IPS-18a (cell line): ENCODE measurements around the gene MYADML2.
"Not testable (repeated sequence)": the region's sequence is repeated elsewhere in the genome, so short reads cannot be mapped to it uniquely, and the experiment has no call there.

Experiments
- H3K27ac ChIP-seq: one replicate; pipeline ENCODE4 v1.5.1; 2013; ENCODE audit warnings: low read length
- H3K27me3 ChIP-seq: one replicate; pipeline ENCODE4 v1.6.1; 2013; ENCODE audit warnings: mild to moderate bottlenecking, low read length; ENCODE audit not compliant: control insufficient read depth, insufficient read depth
- H3K36me3 ChIP-seq: one replicate; pipeline ENCODE4 v1.6.1; 2013; ENCODE audit warnings: low read depth, low read length; ENCODE audit not compliant: control insufficient read depth
- H3K4me1 ChIP-seq: one replicate; pipeline ENCODE4 v1.6.1; 2013; ENCODE audit warnings: low read depth, low read length; ENCODE audit not compliant: control insufficient read depth
- H3K4me3 ChIP-seq: one replicate; pipeline ENCODE4 v1.5.1; 2013; ENCODE audit warnings: low read length
- H3K9ac ChIP-seq: one replicate; pipeline ENCODE4 v1.6.1; 2013; ENCODE audit warnings: mild to moderate bottlenecking, low read length, moderate library complexity
- H3K9me3 ChIP-seq: one replicate; pipeline ENCODE4 v1.6.1; 2013; ENCODE audit warnings: low read depth, low read length; ENCODE audit not compliant: control insufficient read depth

MYADML2 gene

DNA sequence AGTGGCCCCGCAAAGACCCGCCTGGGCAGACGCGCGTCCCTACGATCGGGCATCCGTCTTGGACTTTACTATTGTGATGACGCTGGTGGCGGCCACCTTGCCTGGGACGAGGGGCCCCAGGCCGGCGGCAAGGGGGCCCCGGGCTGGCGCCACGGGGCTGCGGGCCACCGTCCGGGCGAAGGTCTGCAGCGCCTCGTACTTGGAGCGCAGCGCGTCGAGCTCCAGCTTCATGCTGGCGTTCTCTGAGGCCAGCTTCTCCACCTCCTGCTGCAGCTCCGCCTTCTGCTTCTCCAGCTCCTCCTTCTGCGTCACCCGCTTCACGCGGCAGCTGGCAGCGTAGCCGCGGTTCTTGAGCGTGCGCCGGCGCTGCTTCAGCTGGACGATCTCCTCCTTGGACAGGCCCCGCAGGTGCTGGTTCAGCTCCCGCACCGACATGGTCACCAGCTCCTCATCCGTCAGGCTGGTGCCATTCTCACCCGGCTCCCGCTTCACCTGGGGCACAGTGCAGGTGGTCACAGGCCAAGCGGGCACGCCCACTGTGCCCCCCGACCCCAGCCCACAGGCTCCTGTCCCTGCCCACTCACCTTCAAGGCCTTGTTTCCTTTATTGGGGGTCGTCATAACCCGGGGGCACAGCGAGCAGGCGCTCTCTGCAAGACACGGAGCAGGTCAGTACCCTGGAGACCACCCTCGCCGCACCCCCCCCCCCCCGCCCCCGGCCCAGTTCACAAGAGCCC, 24.3 kb downstream of the MYADML2 start:
- Histone ChIP-seq H3K9me3 (no peaks in the 10 kb centered on the region), H3K27ac (no peak overlapping the region), H3K9ac (peak overlapping the region; percentile 30), H3K27me3 (no peaks in the 10 kb centered on the region), H3K36me3 (peaks cover 12% of the 10 kb centered on the region), H3K4me3 (no peak overlapping the region), H3K4me1 (peaks cover 28% of the 10 kb centered on the region)

DNA sequence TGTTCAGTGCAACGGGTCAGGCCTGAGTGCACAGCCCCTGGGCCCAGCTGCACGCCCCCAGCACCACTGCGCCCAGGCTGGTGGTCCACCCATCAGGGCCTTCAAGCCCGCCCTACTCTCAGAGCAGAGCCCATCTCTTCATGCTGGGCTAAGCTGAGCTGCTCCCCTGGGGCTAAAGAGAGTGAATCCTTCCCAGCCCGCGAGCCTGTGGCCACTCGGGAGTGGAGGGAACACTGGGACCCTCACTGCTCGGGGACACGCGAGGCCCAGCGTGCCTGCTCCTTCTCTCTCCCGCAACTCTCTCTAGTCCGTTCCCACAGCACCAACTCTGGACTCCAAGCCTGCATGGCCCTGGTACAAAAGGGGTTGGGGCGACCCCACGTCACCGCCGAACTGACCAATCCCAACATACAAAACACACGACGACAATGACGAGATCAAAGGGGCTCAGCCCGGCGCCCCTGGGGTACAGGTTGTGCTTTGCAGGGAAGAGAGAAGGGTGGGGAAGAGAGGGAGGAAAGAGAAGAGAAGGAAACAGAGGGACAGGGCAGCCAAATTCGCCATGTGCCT, 25.0 kb downstream of the MYADML2 start:
- no peak overlapping the region for H3K27ac ChIP-seq
- no peaks in the 10 kb centered on the region for H3K27me3 ChIP-seq
- H3K36me3 ChIP-seq: peaks cover 12% of the 10 kb centered on the region
- H3K9me3 ChIP-seq: no peaks in the 10 kb centered on the region
- H3K9ac ChIP-seq: no peak overlapping the region
- no peak overlapping the region for H3K4me3 ChIP-seq
- H3K4me1 ChIP-seq: peaks cover 29% of the 10 kb centered on the region

DNA sequence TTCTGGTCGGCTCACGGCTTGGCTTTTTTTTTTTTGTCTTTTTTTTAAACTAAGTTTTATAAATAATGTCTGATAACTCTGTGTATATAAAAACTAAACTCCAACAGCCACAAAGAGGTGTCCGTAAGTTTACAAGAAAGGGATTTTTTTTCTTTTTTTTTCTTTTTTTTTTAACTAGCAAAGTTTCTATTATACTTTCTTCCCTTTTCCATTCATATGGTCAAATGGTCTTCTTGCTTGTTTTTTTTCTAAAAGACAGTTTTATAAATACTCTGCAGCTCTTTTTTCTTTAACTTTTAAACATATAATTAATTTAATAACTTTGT, 25.5 kb downstream of the MYADML2 start:
- Histone ChIP-seq H3K4me3 (no peak overlapping the region), H3K36me3 (peaks cover 12% of the 10 kb centered on the region), H3K27me3 (no peaks in the 10 kb centered on the region), H3K9ac (no peak overlapping the region), H3K4me1 (peaks cover 33% of the 10 kb centered on the region), H3K27ac (no peak overlapping the region), H3K9me3 (no peaks in the 10 kb centered on the region)

DNA sequence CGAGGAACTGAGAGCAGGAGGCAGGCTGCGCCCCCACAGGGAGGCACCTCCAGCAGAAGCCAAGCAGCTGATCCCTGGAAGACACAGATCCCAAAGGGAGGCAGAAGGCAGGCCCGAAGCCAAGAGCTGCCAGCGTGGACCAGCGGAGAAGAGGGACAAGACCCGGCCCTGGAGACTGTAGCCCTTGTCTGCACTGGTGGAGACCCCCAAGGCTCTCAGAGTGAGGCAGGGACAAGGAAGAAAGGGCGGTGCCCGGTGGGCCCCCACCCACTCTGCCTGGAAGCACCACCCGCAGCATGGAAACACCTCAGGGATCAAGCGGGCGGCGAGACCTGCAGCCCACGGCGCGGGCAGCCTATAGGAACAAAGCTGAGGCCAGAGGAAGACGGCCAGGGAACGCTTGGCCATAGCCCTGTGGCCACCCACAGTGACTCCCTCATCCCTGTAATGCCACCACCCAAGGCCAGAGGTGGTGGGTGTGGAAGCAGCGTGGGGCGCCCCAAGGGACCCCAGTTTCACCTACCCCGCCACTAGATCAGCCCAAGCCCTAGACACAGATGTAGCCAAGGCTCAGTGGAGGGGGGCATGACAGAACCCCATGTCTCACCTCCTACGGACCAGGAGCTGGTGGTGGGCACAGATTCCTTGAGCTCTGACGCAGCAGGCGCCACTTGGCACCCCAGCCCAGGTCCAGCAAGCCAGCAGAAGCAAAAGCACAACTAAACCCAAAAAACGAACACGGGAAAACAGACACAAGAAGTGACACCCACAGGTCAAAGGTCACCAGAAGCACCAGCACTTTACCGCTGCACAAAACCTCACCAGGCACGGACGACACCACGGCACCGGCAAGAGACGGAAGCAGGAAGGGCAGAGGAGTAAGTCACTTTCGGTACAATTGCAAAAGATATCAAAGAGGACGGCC, 26.2 kb downstream of the MYADML2 start:
- peaks cover 29% of the 10 kb centered on the region for H3K4me1 ChIP-seq
- no peak overlapping the region for H3K9ac ChIP-seq
- H3K36me3 ChIP-seq: peaks cover 12% of the 10 kb centered on the region
- no peaks in the 10 kb centered on the region for H3K27me3 ChIP-seq
- H3K4me3 ChIP-seq: no peak overlapping the region
- no peak overlapping the region for H3K27ac ChIP-seq
- H3K9me3 ChIP-seq: no peaks in the 10 kb centered on the region

DNA sequence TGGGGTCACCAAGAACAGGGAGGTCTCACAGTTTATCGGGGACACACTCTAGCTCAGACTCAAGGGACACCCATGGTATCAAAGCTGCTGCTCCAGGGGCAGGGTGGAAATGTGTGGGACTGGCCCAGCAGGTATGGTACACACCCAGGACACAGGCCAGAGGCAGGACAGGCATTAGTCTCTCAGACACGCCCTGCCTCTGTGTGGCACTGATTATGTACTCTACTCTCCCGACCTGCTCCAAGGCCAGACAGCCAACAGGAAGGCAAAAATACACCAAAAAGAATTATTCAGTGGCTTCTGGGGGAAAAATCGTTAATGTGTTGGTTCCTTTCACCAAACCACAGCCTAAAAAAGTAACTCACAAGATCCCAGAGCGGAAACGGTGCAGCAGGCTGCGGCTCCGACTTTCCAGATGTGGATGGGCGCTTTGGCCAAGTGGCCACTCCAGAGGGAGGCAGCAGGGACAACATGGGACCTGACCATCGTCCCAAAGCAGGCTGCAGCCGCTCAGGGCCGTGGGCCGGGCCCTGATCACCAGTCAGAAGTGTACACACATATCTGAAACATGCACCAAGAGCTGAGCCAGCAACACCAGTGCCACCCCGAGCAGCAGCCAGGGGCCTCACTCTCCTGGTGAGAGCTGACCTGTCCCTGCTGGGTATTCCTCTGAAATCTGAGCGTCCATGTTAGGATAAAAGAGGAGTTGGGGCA, 28.0 kb downstream of the MYADML2 start:
- H3K9ac ChIP-seq: no peak overlapping the region
- H3K36me3 ChIP-seq: peaks cover 20% of the 10 kb centered on the region
- no peak overlapping the region for H3K4me3 ChIP-seq
- no peaks in the 10 kb centered on the region for H3K9me3 ChIP-seq
- no peak overlapping the region for H3K27ac ChIP-seq
- H3K27me3 ChIP-seq: no peaks in the 10 kb centered on the region
- peaks cover 13% of the 10 kb centered on the region for H3K4me1 ChIP-seq

DNA sequence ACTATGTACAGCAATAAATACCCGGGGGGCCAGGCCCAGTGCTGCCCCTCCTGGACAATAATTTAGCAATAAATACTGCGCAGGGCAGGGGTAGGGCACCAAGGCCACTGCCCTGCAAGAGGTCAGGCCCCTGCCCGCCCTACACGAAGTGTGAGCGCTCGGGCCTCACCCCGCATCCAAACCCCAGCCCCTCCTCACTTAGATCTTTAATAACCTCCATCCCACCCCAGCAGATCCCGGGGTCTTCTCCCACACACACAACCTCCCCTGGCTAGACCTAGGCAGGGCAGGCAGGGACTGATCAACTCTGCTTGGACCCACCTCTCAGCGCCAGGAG, 28.7 kb downstream of the MYADML2 start:
- peaks cover 27% of the 10 kb centered on the region for H3K36me3 ChIP-seq
- H3K4me1 ChIP-seq, H3K27me3 ChIP-seq, H3K9ac ChIP-seq, H3K9me3 ChIP-seq, H3K27ac ChIP-seq, H3K4me3 ChIP-seq: not testable (repeated sequence)

DNA sequence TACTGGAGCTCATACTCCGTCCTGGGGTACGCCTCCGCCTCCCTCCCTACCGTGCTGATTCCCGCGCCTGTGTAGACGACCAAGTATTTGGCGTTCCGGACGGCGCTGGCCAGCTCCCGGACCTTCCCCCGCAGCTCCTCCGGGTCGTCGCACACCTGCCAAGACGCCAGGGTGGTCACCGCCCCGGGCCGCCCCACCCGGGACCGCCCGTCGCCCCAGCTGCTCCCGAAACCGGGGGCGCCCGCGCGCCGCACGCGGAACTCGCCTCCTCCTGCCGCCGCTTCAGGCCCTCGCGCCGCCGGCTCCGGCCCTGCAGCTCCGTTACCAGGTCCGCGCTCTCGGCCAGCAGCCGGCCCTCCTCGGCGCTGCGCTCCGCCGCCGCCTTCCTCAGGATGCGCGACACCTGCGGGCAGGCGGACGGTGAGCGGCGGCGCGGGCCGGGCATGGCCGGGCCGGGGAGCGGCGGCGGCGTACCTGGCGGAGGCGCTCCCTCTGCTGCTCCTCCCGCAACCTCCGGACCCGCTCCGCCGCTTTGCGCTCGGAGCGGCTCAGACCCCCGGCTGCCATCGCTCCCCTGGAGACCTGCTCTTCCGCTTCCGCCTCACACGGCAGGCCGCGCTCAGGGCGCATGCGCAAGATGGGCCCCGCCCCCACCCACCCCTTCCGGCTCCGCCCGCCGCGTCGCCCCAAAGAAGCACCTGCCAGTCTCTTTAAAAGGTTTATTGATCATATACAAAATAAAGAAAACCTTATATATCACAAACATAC, 29.3 kb downstream of the MYADML2 start, which contains the start of gene SIRT7:
SIRT7 (minus strand) TSS at position 612 of the 768 bp plus-strand sequence; CDS start at position 567, 45 bp downstream.
- Histone ChIP-seq H3K27ac (no peak within 1 kb of the TSS), H3K36me3 (peaks cover 32% of the 10 kb centered on the region), H3K9ac (peak within 1 kb of the TSS; percentile 30), H3K27me3 (no peaks in the 10 kb centered on the region), H3K4me1 (peaks cover 6% of the 10 kb centered on the region), H3K9me3 (no peaks in the 10 kb centered on the region), H3K4me3 (peak within 1 kb of the TSS; percentile 72)

DNA sequence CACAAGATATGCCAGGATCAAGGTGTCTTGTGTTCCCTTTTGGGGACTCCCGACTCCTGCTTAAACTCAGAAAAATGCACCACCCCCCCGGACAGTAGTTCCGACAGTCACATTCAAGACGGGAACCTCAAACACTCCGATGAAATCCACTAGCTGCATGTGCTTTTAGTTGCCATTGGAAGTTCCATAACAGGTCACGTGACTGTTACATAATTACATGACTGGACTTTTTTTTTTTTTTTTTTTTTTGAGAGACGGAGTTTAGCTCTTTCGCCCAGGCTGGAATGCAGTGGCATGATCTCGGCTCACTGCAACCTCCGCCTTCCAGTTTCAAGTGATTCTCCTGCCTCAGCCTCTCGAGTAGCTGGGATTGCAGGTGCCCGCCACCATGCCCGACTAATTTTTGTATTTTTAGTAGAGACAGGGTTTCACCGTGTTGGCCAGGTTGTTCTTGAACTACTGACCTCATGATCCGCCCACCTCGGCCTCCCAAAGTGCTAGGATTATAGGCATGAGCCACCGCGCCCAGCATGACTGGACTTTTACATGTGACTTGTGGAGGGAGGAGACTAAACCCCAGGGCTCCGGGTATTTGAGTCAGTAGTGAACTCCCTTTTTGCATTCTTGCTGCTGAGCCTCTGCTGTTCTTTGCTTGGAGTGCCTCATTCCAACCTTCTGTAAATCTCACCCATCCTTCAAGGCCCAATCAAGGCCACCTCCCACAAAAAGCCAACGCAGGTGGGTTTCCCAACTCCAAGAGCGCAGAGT, 30.6 kb downstream of the MYADML2 start:
- no peaks in the 10 kb centered on the region for H3K9me3 ChIP-seq
- no peak overlapping the region for H3K9ac ChIP-seq
- H3K36me3 ChIP-seq: peaks cover 26% of the 10 kb centered on the region
- no peak overlapping the region for H3K27ac ChIP-seq
- peak overlapping the region; percentile 72 for H3K4me3 ChIP-seq
- H3K27me3 ChIP-seq: no peaks in the 10 kb centered on the region
- H3K4me1 ChIP-seq: peaks cover 6% of the 10 kb centered on the region

DNA sequence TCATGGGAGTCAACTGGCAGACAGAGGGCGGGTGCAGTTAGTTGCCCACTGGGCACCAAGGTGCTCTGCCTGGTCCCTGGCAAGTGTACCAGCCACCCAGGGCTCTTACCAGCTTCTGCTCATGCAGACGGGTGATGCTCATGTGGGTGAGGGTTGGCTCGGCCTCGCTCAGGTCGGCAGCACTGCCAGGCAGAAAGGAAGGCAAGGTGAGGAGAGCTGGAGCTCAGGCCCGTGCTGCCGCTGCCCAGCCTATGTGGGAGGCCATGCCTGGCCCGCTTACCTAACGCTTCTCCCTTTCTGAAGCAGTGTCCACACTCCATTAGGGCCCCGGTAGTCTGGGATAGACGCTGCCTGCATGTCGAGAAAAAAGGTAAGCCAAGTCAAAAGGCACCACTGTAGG, 31.7 kb downstream of the MYADML2 start:
- peaks cover 21% of the 10 kb centered on the region for H3K36me3 ChIP-seq
- H3K27me3 ChIP-seq: peaks cover 4% of the 10 kb centered on the region

DNA sequence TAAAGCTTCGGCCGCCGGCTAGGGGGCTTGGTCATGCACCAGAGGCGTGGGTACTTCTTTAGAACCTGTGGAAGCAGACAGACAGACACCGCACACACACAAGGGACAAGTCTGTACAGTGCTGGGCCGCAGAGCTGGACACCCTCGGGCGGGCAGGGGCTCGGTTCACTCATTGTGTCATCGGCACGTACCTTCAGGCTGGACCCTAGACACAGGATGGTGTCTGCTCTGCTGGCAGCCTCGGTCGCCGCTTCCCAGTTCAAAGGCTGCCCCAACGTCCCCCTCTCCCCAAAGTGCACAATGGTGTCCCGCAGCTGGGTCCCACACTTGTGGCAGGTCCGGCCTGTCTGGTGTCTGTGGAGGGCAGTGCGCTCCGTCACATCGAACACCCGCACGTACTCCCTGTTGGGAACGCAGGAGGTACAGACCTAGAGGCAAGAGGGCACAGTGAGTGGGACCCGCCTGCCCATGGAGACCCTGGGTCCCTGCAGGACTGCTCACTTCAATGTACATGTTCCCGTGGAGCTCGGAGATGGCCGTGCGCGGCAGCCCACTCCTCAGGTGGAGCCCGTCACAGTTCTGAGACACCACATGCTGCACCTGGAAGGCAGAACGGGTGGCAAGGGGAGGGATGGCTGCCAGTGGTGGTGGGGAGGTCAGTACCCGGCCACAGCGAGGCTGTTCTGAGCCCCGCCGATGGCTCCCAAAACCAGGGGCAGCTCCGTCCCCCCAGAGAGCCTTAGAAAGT, 32.8 kb downstream of the MYADML2 start:
- no peak overlapping the region for H3K9ac ChIP-seq
- no peak overlapping the region for H3K4me3 ChIP-seq
- H3K4me1 ChIP-seq: peaks cover 14% of the 10 kb centered on the region
- peaks cover 12% of the 10 kb centered on the region for H3K27me3 ChIP-seq
- H3K9me3 ChIP-seq: no peaks in the 10 kb centered on the region
- peaks cover 21% of the 10 kb centered on the region for H3K36me3 ChIP-seq
- H3K27ac ChIP-seq: no peak overlapping the region

More for the DNA sequence above, 31.7 kb downstream of the MYADML2 start:
- Histone ChIP-seq H3K27ac (no peak overlapping the region), H3K4me3 (no peak overlapping the region), H3K9me3 (no peaks in the 10 kb centered on the region), H3K9ac (no peak overlapping the region), H3K4me1 (peaks cover 8% of the 10 kb centered on the region)
